Stimulated activated CD8-positive, alpha-beta memory T cell treated with anti-CD3 and anti-CD28 coated beads, Interleukin-15, amount 100 ng/mL, for 48 hours (primary cell): ENCODE results near the gene GTPBP10.

Experiments used
- DNase-seq, 2 donors: peaks; one replicate each; pipeline ENCODE4 v3.0.0-alpha.2; 2020; ENCODE audit warnings: low read depth in 2 of 2

GTPBP10 gene

GRCh38 chr7:90383422-90383821, 36.9 kb downstream of the GTPBP10 start:
- no peak for DNase-seq

GRCh38 chr7:90383861-90384260, 37.3 kb downstream of the GTPBP10 start:
- no peak for DNase-seq

GRCh38 chr7:90384433-90384832, 37.9 kb downstream of the GTPBP10 start:
- DNase-seq: no peak

- no peak for DNase-seq
These were observed 41.1 kb downstream of the GTPBP10 start for GRCh38 chr7:90387470-90388240.

- no peak for DNase-seq
These were observed 44.4 kb downstream of the GTPBP10 start for GRCh38 chr7:90390926-90391325.

- DNase-seq: no peak
These were observed 45.0 kb downstream of the GTPBP10 start for GRCh38 chr7:90391488-90391887.

GRCh38 chr7:90396420-90396819, 49.9 kb downstream of the GTPBP10 start:
- DNase-seq: no peak

GRCh38 chr7:90401989-90402388, 55.5 kb downstream of the GTPBP10 start:
- DNase-seq: no peak

GRCh38 chr7:90402785-90403173, 56.3 kb downstream of the GTPBP10 start:
- no peak for DNase-seq

- peak; percentile 58 to 73 for DNase-seq
These were observed 56.9 kb downstream of the GTPBP10 start, which contains the start of gene CLDN12 for GRCh38 chr7:90403174-90404113. CLDN12 (plus strand) TSS chr7:90403461; CDS start chr7:90412677, 9,216 bp downstream.

- no peak for DNase-seq
These were observed 58.3 kb downstream of the GTPBP10 start for GRCh38 chr7:90404777-90405176.

GRCh38 chr7:90407484-90407821, 60.9 kb downstream of the GTPBP10 start:
- no peak for DNase-seq

- DNase-seq: no peak
These were observed 61.6 kb downstream of the GTPBP10 start for GRCh38 chr7:90408142-90408541.

GRCh38 chr7:90409667-90410066, 63.2 kb downstream of the GTPBP10 start:
- no peak for DNase-seq

- no peak for DNase-seq
These were observed 65.0 kb downstream of the GTPBP10 start for GRCh38 chr7:90411510-90411909.

- no peak for DNase-seq
These were observed 66.1 kb downstream of the GTPBP10 start for GRCh38 chr7:90412458-90413184.

- DNase-seq: no peak
These were observed 66.6 kb downstream of the GTPBP10 start for GRCh38 chr7:90413185-90413528.

- no peak for DNase-seq
These were observed 75.1 kb downstream of the GTPBP10 start for GRCh38 chr7:90421651-90422050.

- no peak for DNase-seq
These were observed 78.2 kb downstream of the GTPBP10 start for GRCh38 chr7:90424720-90425119.

GRCh38 chr7:90425376-90425775, 78.9 kb downstream of the GTPBP10 start:
- DNase-seq: no peak

- DNase-seq: no peak
These were observed 84.3 kb downstream of the GTPBP10 start for GRCh38 chr7:90430614-90431460.
